GM23338 (cell line): ENCODE measurements around the gene MYOCD. TPM values are rescaled to one million over a fixed set of nuclear protein-coding genes. Genes with fewer than 3 reads are reported as not detected.

Source experiments
- ATAC-seq: fragments of 200-7000 bp; cut with Tn5 transposase; 3 replicates; pipeline ENCODE4 v1.9.1; 2020
- DNase-seq: peaks from one replicate; pipeline ENCODE4 v3.0.0-alpha.2; 2015; ENCODE audit warnings: low spot score
- H2AFZ ChIP-seq: fragments of 200-600 bp; sonication (generic); 2 replicates; pipeline ENCODE4 v1.8.0; 2016; ENCODE audit warnings: antibody characterized with exemption, mild to moderate bottlenecking, moderate library complexity
- H3F3A ChIP-seq: fragments of 200-600 bp; sonication (generic); replicated peaks from 2 replicates; pipeline ENCODE4 v1.8.0; 2017; ENCODE audit warnings: antibody characterized with exemption, mixed run types, low read depth
- H3K27ac ChIP-seq: fragments of 200-600 bp; sonication (generic); 2 replicates; pipeline ENCODE4 v1.6.1; 2016; ENCODE audit warnings: low read depth
- H3K27me3 ChIP-seq: fragments of 200-600 bp; sonication (generic); 2 replicates; pipeline ENCODE4 v1.8.0; 2016; ENCODE audit warnings: mild to moderate bottlenecking, mixed run types, moderate library complexity; ENCODE audit not compliant: insufficient read depth
- H3K36me3 ChIP-seq: fragments of 200-600 bp; sonication (generic); 2 replicates; pipeline ENCODE4 v1.8.0; 2016; ENCODE audit warnings: mild to moderate bottlenecking; ENCODE audit not compliant: insufficient read depth
- H3K4me1 ChIP-seq: fragments of 200-600 bp; sonication (generic); 2 replicates; pipeline ENCODE4 v1.8.0; 2016; ENCODE audit warnings: mild to moderate bottlenecking, moderate library complexity; ENCODE audit not compliant: insufficient read depth
- H3K4me2 ChIP-seq: fragments of 200-600 bp; sonication (generic); 2 replicates; pipeline ENCODE4 v1.7.1; 2017; ENCODE audit warnings: mixed run types
- H3K4me3 ChIP-seq: fragments of 200-600 bp; sonication (generic); 2 replicates; pipeline ENCODE4 v1.6.1; 2016; ENCODE audit warnings: mixed run types
- H3K79me2 ChIP-seq: fragments of 200-600 bp; sonication (generic); replicated peaks from 2 replicates; pipeline ENCODE4 v1.8.0; 2017; ENCODE audit warnings: mild to moderate bottlenecking; ENCODE audit not compliant: insufficient read depth
- H3K9me2 ChIP-seq: fragments of 200-600 bp; sonication (generic); 2 replicates; pipeline ENCODE4 v1.8.0; 2017; ENCODE audit not compliant: insufficient read depth
- H4K20me1 ChIP-seq: fragments of 200-600 bp; sonication (generic); replicated peaks from 2 replicates; pipeline ENCODE4 v1.8.0; 2017; ENCODE audit warnings: mild to moderate bottlenecking; ENCODE audit not compliant: insufficient read depth
- H3K27ac Mint-ChIP-seq: 2 replicates; pipeline ENCODE4 v1.8.0; 2020; ENCODE audit warnings: inconsistent platforms, mild to moderate bottlenecking, moderate library complexity, mixed read lengths
- H3K27me3 Mint-ChIP-seq: 3 replicates; pipeline ENCODE4 v1.8.0; 2022; ENCODE audit warnings: low read depth, mild to moderate bottlenecking, moderate library complexity, mixed read lengths, inconsistent platforms; ENCODE audit not compliant: insufficient read depth, poor library complexity
- H3K36me3 Mint-ChIP-seq: 3 replicates; pipeline ENCODE4 v1.8.0; 2021; ENCODE audit warnings: low read depth, mild to moderate bottlenecking, inconsistent platforms, moderate library complexity, mixed read lengths
- H3K4me1 Mint-ChIP-seq: 3 replicates; pipeline ENCODE4 v1.8.0; 2020; ENCODE audit warnings: mild to moderate bottlenecking, inconsistent platforms, mixed read lengths
- H3K4me3 Mint-ChIP-seq: 3 replicates; pipeline ENCODE4 v1.8.0; 2021; ENCODE audit warnings: moderate library complexity, mild to moderate bottlenecking, inconsistent platforms, mixed read lengths
- H3K9me3 Mint-ChIP-seq: 3 replicates; pipeline ENCODE4 v1.8.0; 2020; ENCODE audit warnings: moderate library complexity, mild to moderate bottlenecking, inconsistent platforms, mixed read lengths
- CREB1 ChIP-seq: fragments of 250-450 bp; sonication (Bioruptor Pico); IDR thresholded peaks from 2 replicates; pipeline ENCODE4 v1.5.0; 2020; ENCODE audit warnings: low read depth, mild to moderate bottlenecking, moderate library complexity
- JUNB ChIP-seq: IDR thresholded peaks from one replicate; pipeline ENCODE4 v1.6.1; 2016; ENCODE audit warnings: antibody characterized with exemption; ENCODE audit not compliant: unreplicated experiment
- POLR2AphosphoS5 ChIP-seq: IDR thresholded peaks from 2 replicates; pipeline ENCODE4 v1.6.1; 2016; ENCODE audit warnings: antibody characterized with exemption, low read depth
- STAT1 ChIP-seq: IDR thresholded peaks from one replicate; pipeline ENCODE4 v1.6.1; 2016; ENCODE audit warnings: antibody characterized with exemption; ENCODE audit not compliant: unreplicated experiment
- ZNF331 ChIP-seq: fragments of 250-450 bp; sonication (Bioruptor Pico); IDR thresholded peaks from 2 replicates; pipeline ENCODE4 v1.5.0; 2020; ENCODE audit warnings: low read depth, mild to moderate bottlenecking, moderate library complexity
- ZNF462 ChIP-seq: fragments of 250-450 bp; sonication (Bioruptor Pico); IDR thresholded peaks from 2 replicates; pipeline ENCODE4 v1.5.0; 2020; ENCODE audit warnings: mild to moderate bottlenecking, moderate library complexity
- polyA plus RNA-seq: library from polyadenylated mRNA; unstranded; fragments of >200 nt; fragmentation: Nextera tagmentation; extraction: Ambion mirVana; gene quantifications from 2 replicates; pipeline ENCODE4 v1.2.1, GENCODE V29; 2016
- total RNA-seq: library from RNA; depleted of rRNA; stranded (reverse); fragments of >200 nt; shearing (Covaris generic); gene quantifications from 2 replicates; pipeline ENCODE4 v1.2.3, GENCODE V29; 2014

The MYOCD gene
- total and polyA plus RNA-seq, 2 experiments from 2014 or later: 0.80 to 2.4 TPM

GRCh38 chr17:12756786-12757185 is 91.1 kb downstream of the MYOCD start:
- Histone ChIP-seq H2AFZ (no peak overlapping the region), H3K27me3 (no peaks in the 10 kb centered on the region), H3K27ac (no peak overlapping the region), H3K79me2 (no peaks in the 10 kb centered on the region), H3K4me1 (no peaks in the 10 kb centered on the region), H3K9me2 (no peaks in the 10 kb centered on the region), H3K4me2 (no peak overlapping the region), H3K36me3 (no peaks in the 10 kb centered on the region), H3F3A (no peaks in the 10 kb centered on the region), H3K4me3 (no peak overlapping the region), H4K20me1 (no peaks in the 10 kb centered on the region)
- no peak for DNase-seq
- TF ChIP-seq STAT1 (no peak), POLR2AphosphoS5 (no peak), ZNF331 (CRISPR knock-in tag) (no peak)
- Mint-ChIP-seq H3K4me3 (no peak overlapping the region), H3K9me3 (no peaks in the 10 kb centered on the region; the same call in 2 of the 3 replicates), H3K4me1 (no peaks in the 10 kb centered on the region), H3K36me3 (no peaks in the 10 kb centered on the region), H3K27me3 (no peaks in the 10 kb centered on the region), H3K27ac (no peak overlapping the region)
- ATAC-seq: no peak

GRCh38 chr17:12759090-12759489 is 93.4 kb downstream of the MYOCD start:
- Mint-ChIP-seq H3K36me3 (no peaks in the 10 kb centered on the region), H3K27me3 (no peaks in the 10 kb centered on the region), H3K4me3 (no peak overlapping the region), H3K27ac (no peak overlapping the region), H3K4me1 (no peaks in the 10 kb centered on the region), H3K9me3 (peaks cover 3% of the 10 kb centered on the region; the same call in 2 of the 3 replicates)
- no peaks in the 10 kb centered on the region for H3K36me3 ChIP-seq
- no peak overlapping the region for H3K4me2 ChIP-seq
- no peaks in the 10 kb centered on the region for H3K27me3 ChIP-seq
- H3K4me3 ChIP-seq: no peak overlapping the region
- no peaks in the 10 kb centered on the region for H3K79me2 ChIP-seq
- no peak overlapping the region for H2AFZ ChIP-seq
- H4K20me1 ChIP-seq: no peaks in the 10 kb centered on the region
- H3F3A ChIP-seq: no peaks in the 10 kb centered on the region
- H3K4me1 ChIP-seq: no peaks in the 10 kb centered on the region
- H3K9me2 ChIP-seq: peaks cover 5% of the 10 kb centered on the region; the same call in 1 of the 2 replicates
- no peak for ATAC-seq
- H3K27ac ChIP-seq: no peak overlapping the region
- TF ChIP-seq ZNF331 (CRISPR knock-in tag): no peak
- TF ChIP-seq CREB1 (CRISPR knock-in tag): no peak
- no peak for TF ChIP-seq ZNF462
- TF ChIP-seq JUNB: no peak
- TF ChIP-seq STAT1: no peak
- no peak for DNase-seq
